ENCODE measurements around the gene C1orf159.
"Not testable (repeated sequence)": the region's sequence is repeated elsewhere in the genome, so short reads cannot be mapped to it uniquely, and the experiment has no call there.

C1orf159 gene

DNA sequence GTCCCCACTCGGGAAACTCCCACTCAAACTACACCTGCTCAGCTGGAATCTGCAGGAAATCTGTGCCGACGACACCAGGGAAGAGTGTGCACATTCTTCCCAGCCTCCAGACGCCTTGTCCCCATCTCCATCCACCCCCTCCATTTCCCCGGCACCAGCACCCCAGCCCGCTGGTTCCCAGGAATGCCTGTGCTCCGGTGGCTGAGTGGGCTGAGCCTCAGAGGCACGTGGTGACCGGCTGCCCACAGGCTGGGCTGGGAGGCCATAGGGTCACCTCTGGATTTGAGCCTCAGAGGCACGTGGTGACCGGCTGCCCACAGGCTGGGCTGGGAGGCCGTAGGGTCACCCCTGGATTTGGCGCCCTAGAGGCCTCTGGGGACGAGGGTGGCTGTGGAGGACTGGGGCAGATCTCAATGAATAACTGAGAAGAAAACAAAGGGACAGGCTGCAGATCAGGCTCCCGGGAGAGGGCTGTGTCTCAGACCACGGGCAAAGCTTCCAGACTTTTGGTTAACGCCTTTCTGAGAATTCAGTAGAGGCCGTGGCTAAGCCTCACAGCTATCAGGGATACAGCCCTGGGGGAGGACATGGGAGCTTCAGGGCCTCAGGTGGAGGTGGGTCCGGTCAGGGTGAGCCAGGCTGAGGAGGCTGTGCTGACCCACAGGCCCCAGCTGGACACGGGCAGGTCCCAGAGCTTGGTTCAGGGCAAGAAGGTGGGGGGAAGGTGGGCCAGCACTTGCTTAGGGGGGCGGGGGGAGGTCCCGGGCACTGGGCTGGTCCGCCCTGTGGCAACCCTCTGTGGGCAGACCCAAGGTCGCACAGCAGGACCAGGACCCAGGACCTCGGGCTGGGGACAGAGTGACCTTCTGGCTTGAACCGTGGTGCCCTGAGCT lies 40.5 kb upstream of the C1orf159 start:
- TF ChIP-seq POLR2A (IDR thresholded peaks at IDR 0.05; ENCODE audit: low read length) (no peak), GATA1 (IDR thresholded peaks at IDR 0.05; ENCODE audit: low read depth, low read length) (no peak)
- DNase-seq, result no peak

DNA sequence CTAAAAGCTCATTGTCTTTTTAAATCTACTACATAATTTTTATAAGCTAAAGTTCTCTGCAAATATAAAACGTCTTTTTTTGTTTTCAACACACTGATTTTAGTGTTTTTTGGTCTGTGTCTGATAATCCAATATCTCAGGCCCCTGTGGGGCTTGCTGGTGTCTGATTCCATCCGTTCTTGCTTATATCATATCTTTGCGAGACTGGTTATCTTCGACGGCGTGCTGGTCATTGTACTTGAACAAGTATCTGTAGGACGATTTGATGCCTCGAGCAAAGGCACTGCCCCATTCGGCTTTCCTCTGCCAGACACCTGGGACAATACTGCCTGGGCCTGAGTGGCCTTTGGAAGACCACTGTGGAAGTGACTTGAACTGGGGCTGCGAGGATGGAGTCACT lies 39.4 kb upstream of the C1orf159 start:
- no peak for TF ChIP-seq GATA1 (IDR thresholded peaks at IDR 0.05; ENCODE audit: low read depth, low read length)
- TF ChIP-seq POLR2A (IDR thresholded peaks at IDR 0.05; ENCODE audit: low read length), result no peak
- peak in 1 of 2 experiments; percentile 19 for DNase-seq

DNA sequence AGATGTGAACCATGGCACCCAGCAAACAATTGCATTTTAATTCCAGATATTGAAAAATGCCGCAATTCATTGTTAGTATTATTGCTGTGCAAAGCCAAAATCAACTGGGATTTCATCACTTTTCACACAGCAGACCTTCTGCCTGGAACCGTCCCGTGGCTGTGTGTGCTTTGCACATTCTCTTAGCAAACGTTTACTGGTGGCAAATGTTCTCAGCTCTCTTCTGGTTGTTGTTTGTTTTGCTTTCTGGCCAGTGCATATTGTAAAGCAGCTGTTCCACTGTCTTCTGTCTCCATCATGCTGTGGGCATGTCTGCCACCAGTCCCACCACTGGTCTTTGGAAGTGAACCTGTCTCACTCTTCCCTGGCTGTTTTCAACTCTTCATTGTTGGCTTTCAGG lies 38.0 kb upstream of the C1orf159 start:
- TF ChIP-seq GATA1 (IDR thresholded peaks at IDR 0.05; ENCODE audit: low read depth, low read length), result no peak
- TF ChIP-seq POLR2A (IDR thresholded peaks at IDR 0.05; ENCODE audit: low read length), result no peak
- no peak for DNase-seq

DNA sequence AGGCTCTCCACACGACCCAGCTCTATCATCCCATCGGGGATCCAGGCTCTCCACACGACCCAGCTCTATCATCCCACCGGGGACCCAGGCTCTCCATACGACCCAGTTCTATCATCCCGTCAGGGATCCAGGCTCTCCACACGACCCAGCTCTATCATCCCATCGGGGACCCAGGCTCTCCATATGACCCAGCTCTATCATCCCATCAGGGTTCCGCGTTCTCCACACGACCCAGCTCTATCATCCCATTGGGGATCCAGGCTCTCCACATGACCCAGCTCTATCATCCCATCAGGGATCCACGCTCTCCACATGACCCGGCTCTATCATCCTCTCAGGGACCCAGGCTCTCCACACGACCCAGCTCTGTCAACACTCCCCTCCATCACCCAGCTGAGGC lies 37.3 kb upstream of the C1orf159 start:
- not testable (repeated sequence) for DNase-seq

DNA sequence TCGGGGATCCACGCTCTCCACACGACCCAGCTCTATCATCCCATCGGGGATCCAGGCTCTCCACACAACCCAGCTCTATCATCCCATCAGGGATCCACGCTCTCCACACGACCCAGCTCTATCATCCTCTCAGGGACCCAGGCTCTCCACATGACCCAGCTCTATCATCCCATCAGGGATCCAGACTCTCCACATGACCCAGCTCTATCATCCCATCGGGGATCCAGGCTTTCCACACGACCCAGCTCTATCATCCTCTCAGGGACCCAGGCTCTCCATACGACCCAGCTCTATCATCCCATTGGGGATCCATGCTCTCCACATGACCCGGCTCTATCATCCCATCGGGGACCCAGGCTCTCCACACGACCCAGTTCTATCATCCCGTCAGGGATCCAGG lies 36.5 kb upstream of the C1orf159 start:
- not testable (repeated sequence) for DNase-seq

DNA sequence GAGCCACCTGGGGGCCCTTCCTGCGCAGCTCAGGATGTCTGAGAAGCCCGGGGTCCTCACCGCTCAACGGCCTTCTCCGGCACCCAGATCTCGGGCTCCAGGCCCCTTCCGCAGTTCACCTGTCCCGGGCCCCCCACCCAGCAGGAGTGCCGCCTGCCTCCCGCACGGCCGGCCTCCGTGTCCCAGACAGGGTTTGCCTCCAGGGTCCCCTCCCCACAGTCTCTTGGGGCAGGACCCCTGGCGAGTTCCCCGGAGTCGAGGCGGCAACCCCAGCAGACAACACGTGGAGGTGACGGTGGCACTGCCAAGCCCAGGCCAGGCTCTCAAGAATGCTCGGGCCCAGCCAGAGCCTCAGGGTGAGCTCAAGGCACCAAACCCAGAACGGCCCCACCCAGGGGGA lies 35.4 kb upstream of the C1orf159 start:
- no peak for TF ChIP-seq POLR2A (IDR thresholded peaks at IDR 0.05; ENCODE audit: low read length)
- no peak for TF ChIP-seq GATA1 (IDR thresholded peaks at IDR 0.05; ENCODE audit: low read depth, low read length)
- no peak for DNase-seq

DNA sequence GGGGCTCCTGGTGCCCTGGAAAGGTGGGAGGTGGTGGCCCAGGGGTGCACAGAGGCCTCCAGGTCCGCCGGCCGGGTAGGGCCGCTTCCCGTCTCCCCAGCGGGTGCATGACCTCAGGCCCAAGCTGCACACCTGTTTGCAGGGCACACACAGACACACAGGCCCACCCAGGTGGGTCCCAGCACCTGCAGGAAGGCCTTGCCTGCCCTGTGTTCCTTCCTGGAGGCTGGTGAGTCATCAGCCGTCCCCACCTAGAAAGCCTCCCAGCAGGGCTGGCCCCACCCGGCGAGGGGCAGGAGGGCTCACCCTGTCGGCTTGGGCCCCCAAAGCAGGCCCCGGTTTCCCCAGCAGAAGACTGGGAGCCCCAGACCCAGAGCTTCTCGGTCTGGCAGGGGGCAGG lies 34.2 kb upstream of the C1orf159 start:
- TF ChIP-seq POLR2A (IDR thresholded peaks at IDR 0.05; ENCODE audit: low read length), result no peak
- no peak for TF ChIP-seq GATA1 (IDR thresholded peaks at IDR 0.05; ENCODE audit: low read depth, low read length)
- no peak for DNase-seq

DNA sequence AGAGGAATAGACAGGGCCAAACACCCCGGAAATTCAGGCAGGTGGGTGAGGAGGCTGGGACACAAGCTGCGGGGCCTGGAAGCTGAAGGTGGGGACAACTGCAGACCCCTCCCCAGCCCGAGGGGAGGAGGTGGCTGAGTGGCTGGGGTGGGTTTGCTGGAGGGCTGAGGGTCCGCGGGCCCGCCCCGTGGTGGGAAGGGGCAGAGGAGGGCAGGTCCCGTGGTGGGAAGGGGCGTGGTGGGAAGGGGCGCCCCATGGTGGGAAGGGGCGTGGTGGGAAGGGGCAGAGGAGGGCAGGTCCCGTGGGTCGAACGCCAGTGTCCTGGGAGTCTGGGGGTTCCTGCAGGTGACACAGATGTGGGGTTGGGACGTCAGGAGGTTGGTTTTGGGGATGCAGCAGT lies 33.5 kb upstream of the C1orf159 start:
- no peak for TF ChIP-seq POLR2A (IDR thresholded peaks at IDR 0.05; ENCODE audit: low read length)
- TF ChIP-seq GATA1 (IDR thresholded peaks at IDR 0.05; ENCODE audit: low read depth, low read length), result no peak
- DNase-seq, result no peak

DNA sequence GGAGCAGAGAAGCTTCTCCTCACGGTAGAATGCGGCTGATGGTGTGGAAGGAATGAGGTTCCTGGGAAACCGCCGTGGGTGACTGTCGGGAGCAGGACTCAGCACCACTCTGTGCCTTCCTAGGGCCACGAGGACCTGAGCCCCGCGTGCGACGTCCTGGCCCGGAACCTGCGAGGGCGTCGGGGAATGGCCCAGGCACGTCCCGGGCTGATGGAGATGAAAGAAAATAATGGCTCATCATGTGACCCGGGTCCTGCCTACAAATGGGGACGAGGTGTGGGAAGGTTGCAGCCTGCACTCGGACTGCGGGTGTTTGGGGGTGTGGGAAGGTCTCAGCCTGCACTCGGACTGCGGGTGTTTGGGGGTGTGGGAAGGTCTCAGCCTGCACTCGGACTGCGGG lies 32.7 kb upstream of the C1orf159 start:
- no peak for DNase-seq
- TF ChIP-seq GATA1 (IDR thresholded peaks at IDR 0.05; ENCODE audit: low read depth, low read length) (no peak), POLR2A (IDR thresholded peaks at IDR 0.05; ENCODE audit: low read length) (no peak)

DNA sequence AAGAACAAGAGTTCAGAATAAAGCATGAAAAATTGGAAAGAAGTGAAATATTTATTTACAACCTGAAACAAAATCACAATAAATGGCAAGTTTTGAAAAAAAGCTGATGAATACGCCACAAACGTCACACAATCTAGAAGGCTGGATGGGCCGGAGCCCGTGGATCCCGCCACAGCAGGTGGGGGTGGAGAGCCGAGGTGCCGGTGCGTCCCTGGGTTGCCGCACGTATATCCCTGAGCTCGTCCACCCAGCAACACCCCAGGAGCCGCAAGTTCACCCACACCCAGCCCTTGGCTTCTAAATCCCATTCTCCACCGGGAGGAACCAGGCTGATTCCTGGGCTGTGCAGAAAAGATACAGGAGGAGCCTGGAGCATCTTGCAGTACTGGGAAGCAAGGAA lies 32.2 kb upstream of the C1orf159 start:
- no peak for DNase-seq
- TF ChIP-seq POLR2A (IDR thresholded peaks at IDR 0.05; ENCODE audit: low read length), result no peak

DNA sequence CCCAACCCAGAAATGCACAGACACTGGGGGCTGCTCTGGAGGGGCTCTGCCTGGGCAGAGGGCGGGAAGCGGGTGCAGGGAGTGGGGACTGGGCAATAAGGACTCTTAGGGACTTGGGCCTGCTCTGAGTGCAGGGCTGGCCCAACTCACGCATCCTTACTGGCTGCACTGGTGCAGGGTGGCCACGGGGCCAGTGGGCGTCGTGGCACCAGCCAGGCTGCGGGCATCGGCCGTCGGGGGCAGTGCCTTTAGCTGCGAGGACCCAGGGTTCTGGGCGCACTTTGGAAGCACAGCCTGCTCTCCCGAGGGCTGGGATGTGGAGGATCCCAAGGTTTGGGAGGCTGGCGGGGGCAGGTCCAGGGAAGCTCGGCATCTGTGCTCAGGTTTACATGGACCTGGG lies 30.7 kb upstream of the C1orf159 start:
- TF ChIP-seq POLR2A (IDR thresholded peaks at IDR 0.05; ENCODE audit: low read length) (no peak), GATA1 (IDR thresholded peaks at IDR 0.05; ENCODE audit: low read depth, low read length) (no peak)
- no peak for DNase-seq

DNA sequence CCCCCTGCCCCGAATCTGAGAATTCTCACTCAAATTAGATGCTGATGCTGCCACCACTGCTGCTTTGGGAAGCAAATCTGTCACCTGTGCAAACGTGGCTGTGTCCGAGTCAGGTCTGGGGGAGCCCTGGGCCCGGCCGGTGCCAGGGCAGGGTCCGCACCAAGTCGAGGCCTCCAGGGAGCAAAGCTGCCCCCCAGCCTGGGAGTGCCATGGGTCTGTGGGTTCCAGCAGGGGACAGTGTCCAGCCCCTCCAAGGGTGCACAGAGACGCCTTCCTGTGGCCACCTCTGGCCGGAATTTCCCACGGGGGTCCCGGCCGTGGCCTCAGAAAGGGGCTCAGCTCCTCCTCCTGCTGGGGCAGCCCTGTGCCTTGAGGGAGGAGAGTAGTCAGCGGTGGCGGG lies 30.1 kb upstream of the C1orf159 start:
- TF ChIP-seq GATA1 (IDR thresholded peaks at IDR 0.05; ENCODE audit: low read depth, low read length) (no peak), POLR2A (IDR thresholded peaks at IDR 0.05; ENCODE audit: low read length) (no peak)
- no peak for DNase-seq

DNA sequence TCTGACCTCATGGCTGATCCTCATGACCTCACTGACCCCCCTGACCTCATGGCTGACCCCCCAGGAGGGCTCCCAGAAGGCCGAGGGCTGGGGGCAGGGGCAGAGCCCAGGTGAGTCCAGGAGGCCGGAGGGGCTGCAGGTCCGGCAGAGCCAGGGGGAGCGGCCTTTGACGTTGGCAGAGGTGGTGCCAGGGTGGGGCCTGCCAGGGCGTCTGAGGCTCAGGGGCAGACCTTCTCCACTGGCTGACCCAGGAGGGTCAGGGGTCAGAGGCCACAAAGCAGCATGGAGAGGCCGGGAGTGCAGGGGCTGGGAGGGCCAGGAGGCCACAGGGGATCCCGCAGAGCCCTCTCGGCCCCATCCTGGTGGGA lies 29.6 kb upstream of the C1orf159 start:
- DNase-seq, result no peak
- TF ChIP-seq POLR2A (IDR thresholded peaks at IDR 0.05; ENCODE audit: low read length), result no peak
- TF ChIP-seq GATA1 (IDR thresholded peaks at IDR 0.05; ENCODE audit: low read depth, low read length), result no peak

DNA sequence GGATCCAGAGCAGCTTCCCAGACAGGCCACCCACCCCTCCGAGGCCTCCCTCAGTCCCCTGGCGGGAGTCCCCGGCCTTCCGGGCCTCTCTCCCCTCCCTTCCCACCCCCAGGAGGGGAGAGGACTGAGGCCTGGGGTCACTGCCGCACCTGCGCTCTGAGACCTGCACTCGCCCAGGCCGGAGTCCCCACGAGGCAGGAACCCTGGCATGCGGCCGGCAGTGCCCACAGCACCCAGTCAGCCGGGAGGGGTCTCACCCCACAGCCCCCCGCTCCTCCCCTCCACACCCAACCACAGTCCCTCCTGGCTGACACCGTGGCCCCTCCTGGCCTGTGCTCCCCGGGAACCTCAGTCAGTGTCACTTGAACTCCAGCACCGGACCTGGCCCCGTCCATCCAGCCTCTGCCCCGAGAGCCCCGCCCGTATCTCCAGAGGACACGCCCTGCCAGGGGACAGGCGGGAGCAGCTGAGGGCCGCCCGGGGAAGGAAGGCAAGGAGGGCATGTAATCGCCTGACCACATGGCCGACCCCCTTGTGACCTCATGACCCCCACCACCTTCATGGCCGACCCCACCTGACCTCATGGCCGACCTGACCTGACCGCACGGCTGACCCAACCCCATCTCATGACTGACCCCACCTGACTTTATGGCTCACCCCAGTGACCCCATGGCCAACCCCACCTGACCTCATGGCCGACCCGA lies 29.1 kb upstream of the C1orf159 start:
- DNase-seq, result no peak
- TF ChIP-seq POLR2A (IDR thresholded peaks at IDR 0.05; ENCODE audit: low read length), result no peak

DNA sequence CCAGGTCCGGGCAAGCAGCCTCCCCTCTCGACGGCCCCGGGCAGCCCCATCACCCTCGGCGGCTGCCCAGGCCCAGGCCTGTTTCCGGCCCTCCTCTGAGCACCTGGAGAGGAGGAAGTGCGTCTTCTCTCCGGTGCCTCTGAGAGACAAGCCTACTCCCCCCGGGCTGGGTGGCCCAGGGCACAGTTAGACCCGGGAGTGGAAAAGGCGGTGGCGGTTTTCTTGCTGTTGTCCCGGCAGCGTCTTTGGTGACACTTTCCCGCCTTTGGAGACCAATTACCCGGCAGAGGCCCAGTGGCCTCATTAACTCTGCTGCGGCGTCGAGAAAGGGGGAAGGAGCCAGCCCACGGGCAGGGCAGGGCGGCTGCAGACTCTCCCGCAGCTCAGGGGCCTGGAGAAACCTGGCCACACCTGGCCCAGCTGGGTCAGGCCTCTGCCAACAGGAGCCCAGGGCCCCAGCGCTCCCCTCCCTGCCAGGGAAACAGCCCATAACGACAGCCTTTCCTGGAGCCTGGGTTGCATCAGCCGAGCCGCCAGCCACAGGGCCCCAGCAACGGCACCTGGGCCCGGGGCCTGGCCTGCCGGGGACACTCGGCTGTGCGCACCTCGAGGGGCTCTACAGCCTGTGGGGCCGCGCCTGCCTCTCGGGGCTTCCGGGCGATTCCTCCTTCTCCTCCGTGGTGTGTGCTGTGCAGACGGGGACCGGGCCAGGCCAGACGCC lies 28.4 kb upstream of the C1orf159 start:
- TF ChIP-seq POLR2A (IDR thresholded peaks at IDR 0.05; ENCODE audit: low read length) (no peak), GATA1 (IDR thresholded peaks at IDR 0.05; ENCODE audit: low read depth, low read length) (no peak)
- DNase-seq, result peak in 1 of 2 experiments; percentile 14

Measured in erythroblast (primary cell).